A549 (cell line): ENCODE measurements around the gene SS18. TPM values are rescaled to one million over a fixed set of nuclear protein-coding genes. Genes with fewer than 3 reads are reported as not detected.

Experiments
- ATAC-seq, 2 experiments: fragments of 200-7000 bp in 1 of 2; fragments of >200 bp in 1 of 2; cut with Nextera tagmentation in 1 of 2; cut with Tn5 transposase in 1 of 2; 3 replicates each; pipeline versions ENCODE4 v1.8.0 to v1.9.1; 2018 to 2020; ENCODE audit warnings: mild to moderate bottlenecking in 1 of 2, moderate library complexity in 1 of 2
- CTCF ChIA-PET: fragments of 300-600 bp; sonication (Branson Sonifier 250); formaldehyde crosslinking; extraction: SDS; loops from one replicate; lab custom pipeline; 2021; ENCODE audit warnings: antibody characterized with exemption, inconsistent platforms; lab: Yijun Ruan, JAX
- POLR2A ChIA-PET: fragments of 350-600 bp; formaldehyde crosslinking; extraction: SDS; loops from one replicate; lab custom pipeline; 2021; ENCODE audit warnings: antibody characterized with exemption, inconsistent platforms; lab: Yijun Ruan, JAX
- DNase-seq, 2 experiments: peaks; one replicate each; pipeline versions ENCODE4 v3.0.0 to v3.0.0-alpha.2; 2011 to 2016; ENCODE audit warnings: low read depth in 1 of 2, low spot score in 1 of 2
- FAIRE-seq: peaks from 2 replicates; lab custom pipeline; 2011; peaks lifted over from hg19 to GRCh38; lab: Jason Lieb, UNC
- H3K27ac ChIP-seq, 2 experiments: fragments of >200 bp; sonication (Bioruptor Twin); formaldehyde crosslinking; 3 replicates each; pipeline ENCODE4 v1.5.1; 2016 to 2017
- H3K4me1 ChIP-seq: fragments of >200 bp; sonication (Bioruptor Twin); formaldehyde crosslinking; 3 replicates; pipeline ENCODE4 v1.6.1; 2016
- H3K4me2 ChIP-seq: fragments of >200 bp; sonication (Bioruptor Twin); formaldehyde crosslinking; 3 replicates; pipeline ENCODE4 v1.6.1; 2016
- H3K4me3 ChIP-seq: fragments of >200 bp; sonication (Bioruptor Twin); formaldehyde crosslinking; 3 replicates; pipeline ENCODE4 v1.5.1; 2016
- H3K9me3 ChIP-seq: fragments of >200 bp; sonication (Bioruptor Twin); formaldehyde crosslinking; 3 replicates; pipeline ENCODE4 v1.6.1; 2016
- BHLHE40 ChIP-seq: IDR thresholded peaks from 2 replicates; pipeline ENCODE4 v1.6.1; 2012; ENCODE audit warnings: low read depth, low read length, inconsistent platforms
- ESRRA ChIP-seq: fragments of 150-350 bp; IDR thresholded peaks from 2 replicates; pipeline ENCODE4 v1.6.1; 2014; ENCODE audit warnings: mild to moderate bottlenecking, low read length, borderline replicate concordance
- GATA3 ChIP-seq: IDR thresholded peaks from 2 replicates; pipeline ENCODE4 v1.6.1; 2012; ENCODE audit warnings: borderline replicate concordance
- HDAC2 ChIP-seq: fragments of 200-600 bp; sonication (generic); IDR thresholded peaks from 2 replicates; pipeline ENCODE4 v1.6.1; 2016
- HOXB13 ChIP-seq: fragments of 250-450 bp; sonication (Bioruptor Pico); IDR thresholded peaks from 2 replicates; pipeline ENCODE4 v1.5.0; 2020; ENCODE audit warnings: low read depth, mild to moderate bottlenecking, moderate library complexity
- JUN ChIP-seq, 2 experiments: fragments of >200 bp; sonication (Bioruptor Twin); formaldehyde crosslinking; IDR thresholded peaks; 2 replicates in 1 of 2; 3 replicates in 1 of 2; pipeline ENCODE4 v1.6.1; 2016 to 2017
- MAFK ChIP-seq: fragments of 450-650 bp; IDR thresholded peaks from 2 replicates; pipeline ENCODE4 v1.6.1; 2014; ENCODE audit not compliant: partially characterized antibody
- MYC ChIP-seq: IDR thresholded peaks from 2 replicates; pipeline ENCODE4 v1.6.1; 2012; ENCODE audit warnings: mild to moderate bottlenecking, inconsistent platforms, low read length, improper control_type of control experiment, borderline replicate concordance
- NFE2L2 ChIP-seq: fragments of 150-350 bp; conservative IDR thresholded peaks from 2 replicates; pipeline ENCODE4 v1.6.1; 2014; ENCODE audit warnings: low read length
- PHF8 ChIP-seq: fragments of 200-600 bp; sonication (generic); IDR thresholded peaks from 2 replicates; pipeline ENCODE4 v1.6.1; 2016; ENCODE audit warnings: low read depth, mild to moderate bottlenecking, antibody characterized with exemption, moderate library complexity, borderline replicate concordance
- POLR2A ChIP-seq: IDR thresholded peaks from 2 replicates; pipeline ENCODE4 v1.6.1; 2012; ENCODE audit warnings: mild to moderate bottlenecking, low read length
- RAD21 ChIP-seq, 2 experiments: fragments of >200 bp in 1 of 2; sonication (Bioruptor Twin) in 1 of 2; formaldehyde crosslinking in 1 of 2; IDR thresholded peaks in 1 of 2; conservative IDR thresholded peaks in 1 of 2; 2 replicates in 1 of 2; 3 replicates in 1 of 2; pipeline ENCODE4 v1.6.1; 2012 to 2018; ENCODE audit warnings: inconsistent platforms in 1 of 2
- RNF2 ChIP-seq: fragments of 200-600 bp; sonication (generic); IDR thresholded peaks from 2 replicates; pipeline ENCODE4 v1.6.1; 2016; ENCODE audit warnings: low read depth, mild to moderate bottlenecking, antibody characterized with exemption, moderate library complexity, borderline replicate concordance
- WGBS: methylation state at CpG from one replicate; pipeline ENCODE4 v1.1.6; 2017; ENCODE audit errors: missing lambda C conversion rate; 5-methylcytosine and 5-hydroxymethylcytosine counted together
- polyA minus RNA-seq: library from RNA; depleted of rRNA, polyadenylated mRNA; stranded (reverse); fragments of >200 nt; gene quantifications from 2 replicates; pipeline ENCODE4 v1.2.3, GENCODE V29; 2011; rRNA and poly(A)+ RNA removed
- polyA plus RNA-seq, 4 experiments: library from polyadenylated mRNA; depleted of rRNA in 3 of 4; stranded (reverse); fragments of >200 nt; fragmentation: RNase III in 1 of 4; extraction: RNeasy Plus Mini Kit Qiagen cat#74134 plus additional on column Dnase treatment in 1 of 4; gene quantifications; 2 replicates in 3 of 4; 3 replicates in 1 of 4; pipeline ENCODE4 v1.2.3, GENCODE V29; 2011 to 2017
- TF ChIP-seq, protein P1 (sequence below): IDR thresholded peaks from 2 replicates; pipeline ENCODE4 v1.6.1; 2012; ENCODE audit warnings: low read depth, borderline replicate concordance
- TF ChIP-seq, protein P2 (sequence below): fragments of >200 bp; sonication (Bioruptor Twin); formaldehyde crosslinking; IDR thresholded peaks from 3 replicates; pipeline ENCODE4 v1.5.1; 2016
- TF ChIP-seq, protein P3 (sequence below): fragments of 200-600 bp; sonication (generic); IDR thresholded peaks from 2 replicates; pipeline ENCODE4 v1.6.1; 2016; ENCODE audit warnings: antibody characterized with exemption, mild to moderate bottlenecking, moderate library complexity
- TF ChIP-seq, protein P4 (sequence below): fragments of >200 bp; sonication (Bioruptor Twin); formaldehyde crosslinking; IDR thresholded peaks from 2 replicates; pipeline ENCODE4 v1.6.1; 2016
- TF ChIP-seq, protein P5 (sequence below): fragments of >200 bp; sonication (Bioruptor Twin); formaldehyde crosslinking; IDR thresholded peaks from 3 replicates; pipeline ENCODE4 v1.6.1; 2016
- TF ChIP-seq, protein P6 (sequence below): fragments of 250-450 bp; sonication (Bioruptor Pico); IDR thresholded peaks from 2 replicates; pipeline ENCODE4 v1.5.0; 2021; ENCODE audit warnings: mild to moderate bottlenecking, moderate library complexity, borderline replicate concordance
- TF ChIP-seq, protein P7 (sequence below): IDR thresholded peaks from 2 replicates; pipeline ENCODE4 v1.6.1; 2012
- TF ChIP-seq, protein P8 (sequence below): fragments of 250-450 bp; sonication (Bioruptor Pico); IDR thresholded peaks from 2 replicates; pipeline ENCODE4 v1.5.0; 2020; ENCODE audit warnings: low read depth, mild to moderate bottlenecking, moderate library complexity
- TF ChIP-seq, protein P9 (sequence below): IDR thresholded peaks from 2 replicates; pipeline ENCODE4 v1.6.1; 2012

The SS18 gene, protein sequence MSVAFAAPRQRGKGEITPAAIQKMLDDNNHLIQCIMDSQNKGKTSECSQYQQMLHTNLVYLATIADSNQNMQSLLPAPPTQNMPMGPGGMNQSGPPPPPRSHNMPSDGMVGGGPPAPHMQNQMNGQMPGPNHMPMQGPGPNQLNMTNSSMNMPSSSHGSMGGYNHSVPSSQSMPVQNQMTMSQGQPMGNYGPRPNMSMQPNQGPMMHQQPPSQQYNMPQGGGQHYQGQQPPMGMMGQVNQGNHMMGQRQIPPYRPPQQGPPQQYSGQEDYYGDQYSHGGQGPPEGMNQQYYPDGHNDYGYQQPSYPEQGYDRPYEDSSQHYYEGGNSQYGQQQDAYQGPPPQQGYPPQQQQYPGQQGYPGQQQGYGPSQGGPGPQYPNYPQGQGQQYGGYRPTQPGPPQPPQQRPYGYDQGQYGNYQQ
- polyA plus RNA-seq (2011; rRNA removed), result 108 and 119 TPM in 2 replicates
- polyA plus RNA-seq (2012; cell fraction: cytosol; rRNA removed), result 69.5 and 77.4 TPM in 2 replicates
- 111 and 118 TPM in 2 replicates for polyA plus RNA-seq (2012; cell fraction: nucleus; rRNA removed)
- polyA plus RNA-seq (2017; fragmentation: RNase III; extraction: RNeasy Plus Mini Kit Qiagen cat#74134 plus additional on column Dnase treatment), result 57.4 to 63.1 TPM (median 59.0 TPM) in 3 replicates
- polyA minus RNA-seq, result 216 and 290 TPM in 2 replicates

DNA sequence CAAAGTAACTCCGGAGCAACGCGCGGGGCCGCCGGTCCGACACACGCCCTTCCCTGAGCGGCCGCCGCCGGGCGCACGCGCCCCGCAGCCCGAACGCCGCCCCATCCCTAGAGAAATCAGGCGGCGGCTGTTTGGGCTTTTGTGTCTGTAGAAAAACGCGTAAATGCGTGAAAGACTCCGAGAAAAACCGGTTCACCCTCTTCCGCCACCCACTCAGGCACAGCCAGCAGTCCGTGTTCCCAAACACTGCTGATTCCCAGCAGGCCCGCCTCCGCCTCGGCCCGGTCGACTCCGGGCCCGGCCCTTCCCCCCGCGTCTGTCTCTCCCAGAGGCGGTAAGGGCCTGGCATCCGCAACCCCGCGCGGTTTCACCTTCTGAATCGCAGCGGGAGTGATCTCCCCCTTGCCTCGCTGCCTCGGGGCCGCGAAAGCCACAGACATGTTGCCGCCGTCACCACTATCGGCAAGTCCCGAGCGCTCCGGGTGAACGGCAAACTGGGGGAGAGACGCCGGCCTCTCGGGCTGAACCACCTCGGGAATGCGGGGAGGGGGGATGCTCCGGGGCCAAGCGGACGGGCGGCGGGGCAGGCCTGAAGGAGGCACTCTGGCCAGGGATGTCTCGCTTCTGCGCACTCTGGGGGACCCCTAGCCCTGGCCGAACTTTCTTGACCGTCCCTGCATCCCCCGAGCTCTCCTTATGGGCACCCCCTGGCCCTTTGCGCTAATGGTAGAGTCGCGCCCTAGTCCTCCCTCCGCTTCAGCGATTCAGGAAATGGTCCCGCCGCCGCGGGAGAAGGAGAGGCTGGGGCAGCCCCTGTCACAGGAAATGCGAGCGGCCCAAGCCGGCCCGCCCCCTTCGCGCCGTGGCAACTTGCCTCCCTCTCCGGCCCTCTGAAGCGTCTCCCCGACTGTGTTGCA is at the start of gene SS18:
TSS of gene SS18 (minus strand) at position 484 of the 917 bp plus-strand sequence. CDS start at position 440, 44 bp downstream.
- TF ChIP-seq JUN (IDR thresholded peaks at IDR 0.05), result peak in 1 of 2 experiments; percentile 60; a peak in 3 of 5 replicates
- TF ChIP-seq, protein P1, sequence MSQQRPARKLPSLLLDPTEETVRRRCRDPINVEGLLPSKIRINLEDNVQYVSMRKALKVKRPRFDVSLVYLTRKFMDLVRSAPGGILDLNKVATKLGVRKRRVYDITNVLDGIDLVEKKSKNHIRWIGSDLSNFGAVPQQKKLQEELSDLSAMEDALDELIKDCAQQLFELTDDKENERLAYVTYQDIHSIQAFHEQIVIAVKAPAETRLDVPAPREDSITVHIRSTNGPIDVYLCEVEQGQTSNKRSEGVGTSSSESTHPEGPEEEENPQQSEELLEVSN, result 0 out of 2 replicates have a peak, but pooled peaks have one; percentile 12
- TF ChIP-seq MYC, result no peak
- no peak for TF ChIP-seq RNF2
- TF ChIP-seq PHF8, result peak; percentile 94
- peak; percentile 67 for TF ChIP-seq POLR2A
- TF ChIP-seq GATA3, result peak; percentile 59
- TF ChIP-seq HOXB13 (CRISPR knock-in tag), result no peak
- TF ChIP-seq, protein P2, sequence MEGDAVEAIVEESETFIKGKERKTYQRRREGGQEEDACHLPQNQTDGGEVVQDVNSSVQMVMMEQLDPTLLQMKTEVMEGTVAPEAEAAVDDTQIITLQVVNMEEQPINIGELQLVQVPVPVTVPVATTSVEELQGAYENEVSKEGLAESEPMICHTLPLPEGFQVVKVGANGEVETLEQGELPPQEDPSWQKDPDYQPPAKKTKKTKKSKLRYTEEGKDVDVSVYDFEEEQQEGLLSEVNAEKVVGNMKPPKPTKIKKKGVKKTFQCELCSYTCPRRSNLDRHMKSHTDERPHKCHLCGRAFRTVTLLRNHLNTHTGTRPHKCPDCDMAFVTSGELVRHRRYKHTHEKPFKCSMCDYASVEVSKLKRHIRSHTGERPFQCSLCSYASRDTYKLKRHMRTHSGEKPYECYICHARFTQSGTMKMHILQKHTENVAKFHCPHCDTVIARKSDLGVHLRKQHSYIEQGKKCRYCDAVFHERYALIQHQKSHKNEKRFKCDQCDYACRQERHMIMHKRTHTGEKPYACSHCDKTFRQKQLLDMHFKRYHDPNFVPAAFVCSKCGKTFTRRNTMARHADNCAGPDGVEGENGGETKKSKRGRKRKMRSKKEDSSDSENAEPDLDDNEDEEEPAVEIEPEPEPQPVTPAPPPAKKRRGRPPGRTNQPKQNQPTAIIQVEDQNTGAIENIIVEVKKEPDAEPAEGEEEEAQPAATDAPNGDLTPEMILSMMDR, result no peak
- no peak for TF ChIP-seq MAFK
- peak; percentile 56 for TF ChIP-seq BHLHE40
- TF ChIP-seq, protein P3, sequence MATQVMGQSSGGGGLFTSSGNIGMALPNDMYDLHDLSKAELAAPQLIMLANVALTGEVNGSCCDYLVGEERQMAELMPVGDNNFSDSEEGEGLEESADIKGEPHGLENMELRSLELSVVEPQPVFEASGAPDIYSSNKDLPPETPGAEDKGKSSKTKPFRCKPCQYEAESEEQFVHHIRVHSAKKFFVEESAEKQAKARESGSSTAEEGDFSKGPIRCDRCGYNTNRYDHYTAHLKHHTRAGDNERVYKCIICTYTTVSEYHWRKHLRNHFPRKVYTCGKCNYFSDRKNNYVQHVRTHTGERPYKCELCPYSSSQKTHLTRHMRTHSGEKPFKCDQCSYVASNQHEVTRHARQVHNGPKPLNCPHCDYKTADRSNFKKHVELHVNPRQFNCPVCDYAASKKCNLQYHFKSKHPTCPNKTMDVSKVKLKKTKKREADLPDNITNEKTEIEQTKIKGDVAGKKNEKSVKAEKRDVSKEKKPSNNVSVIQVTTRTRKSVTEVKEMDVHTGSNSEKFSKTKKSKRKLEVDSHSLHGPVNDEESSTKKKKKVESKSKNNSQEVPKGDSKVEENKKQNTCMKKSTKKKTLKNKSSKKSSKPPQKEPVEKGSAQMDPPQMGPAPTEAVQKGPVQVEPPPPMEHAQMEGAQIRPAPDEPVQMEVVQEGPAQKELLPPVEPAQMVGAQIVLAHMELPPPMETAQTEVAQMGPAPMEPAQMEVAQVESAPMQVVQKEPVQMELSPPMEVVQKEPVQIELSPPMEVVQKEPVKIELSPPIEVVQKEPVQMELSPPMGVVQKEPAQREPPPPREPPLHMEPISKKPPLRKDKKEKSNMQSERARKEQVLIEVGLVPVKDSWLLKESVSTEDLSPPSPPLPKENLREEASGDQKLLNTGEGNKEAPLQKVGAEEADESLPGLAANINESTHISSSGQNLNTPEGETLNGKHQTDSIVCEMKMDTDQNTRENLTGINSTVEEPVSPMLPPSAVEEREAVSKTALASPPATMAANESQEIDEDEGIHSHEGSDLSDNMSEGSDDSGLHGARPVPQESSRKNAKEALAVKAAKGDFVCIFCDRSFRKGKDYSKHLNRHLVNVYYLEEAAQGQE, result no peak
- TF ChIP-seq, protein P4, sequence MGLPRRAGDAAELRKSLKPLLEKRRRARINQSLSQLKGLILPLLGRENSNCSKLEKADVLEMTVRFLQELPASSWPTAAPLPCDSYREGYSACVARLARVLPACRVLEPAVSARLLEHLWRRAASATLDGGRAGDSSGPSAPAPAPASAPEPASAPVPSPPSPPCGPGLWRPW, result no peak
- TF ChIP-seq RAD21 (conservative IDR thresholded peaks at IDR 0.05 in 1 of 2, IDR thresholded peaks at IDR 0.05 in 1 of 2), result no peak
- TF ChIP-seq, protein P5, sequence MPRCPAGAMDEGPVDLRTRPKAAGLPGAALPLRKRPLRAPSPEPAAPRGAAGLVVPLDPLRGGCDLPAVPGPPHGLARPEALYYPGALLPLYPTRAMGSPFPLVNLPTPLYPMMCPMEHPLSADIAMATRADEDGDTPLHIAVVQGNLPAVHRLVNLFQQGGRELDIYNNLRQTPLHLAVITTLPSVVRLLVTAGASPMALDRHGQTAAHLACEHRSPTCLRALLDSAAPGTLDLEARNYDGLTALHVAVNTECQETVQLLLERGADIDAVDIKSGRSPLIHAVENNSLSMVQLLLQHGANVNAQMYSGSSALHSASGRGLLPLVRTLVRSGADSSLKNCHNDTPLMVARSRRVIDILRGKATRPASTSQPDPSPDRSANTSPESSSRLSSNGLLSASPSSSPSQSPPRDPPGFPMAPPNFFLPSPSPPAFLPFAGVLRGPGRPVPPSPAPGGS, result 0 out of 3 replicates have a peak, but pooled peaks have one; percentile 49
- TF ChIP-seq, protein P6, sequence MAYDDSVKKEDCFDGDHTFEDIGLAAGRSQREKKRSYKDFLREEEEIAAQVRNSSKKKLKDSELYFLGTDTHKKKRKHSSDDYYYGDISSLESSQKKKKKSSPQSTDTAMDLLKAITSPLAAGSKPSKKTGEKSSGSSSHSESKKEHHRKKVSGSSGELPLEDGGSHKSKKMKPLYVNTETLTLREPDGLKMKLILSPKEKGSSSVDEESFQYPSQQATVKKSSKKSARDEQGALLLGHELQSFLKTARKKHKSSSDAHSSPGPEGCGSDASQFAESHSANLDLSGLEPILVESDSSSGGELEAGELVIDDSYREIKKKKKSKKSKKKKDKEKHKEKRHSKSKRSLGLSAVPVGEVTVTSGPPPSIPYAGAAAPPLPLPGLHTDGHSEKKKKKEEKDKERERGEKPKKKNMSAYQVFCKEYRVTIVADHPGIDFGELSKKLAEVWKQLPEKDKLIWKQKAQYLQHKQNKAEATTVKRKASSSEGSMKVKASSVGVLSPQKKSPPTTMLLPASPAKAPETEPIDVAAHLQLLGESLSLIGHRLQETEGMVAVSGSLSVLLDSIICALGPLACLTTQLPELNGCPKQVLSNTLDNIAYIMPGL (CRISPR knock-in tag), result peak; percentile 47; the same call in 1 of the 2 replicates
- no peak for TF ChIP-seq NFE2L2
- no peak for TF ChIP-seq ESRRA
- TF ChIP-seq HDAC2, result no peak
- TF ChIP-seq, protein P7, sequence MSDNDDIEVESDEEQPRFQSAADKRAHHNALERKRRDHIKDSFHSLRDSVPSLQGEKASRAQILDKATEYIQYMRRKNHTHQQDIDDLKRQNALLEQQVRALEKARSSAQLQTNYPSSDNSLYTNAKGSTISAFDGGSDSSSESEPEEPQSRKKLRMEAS, result peak; percentile 50
- TF ChIP-seq, protein P8, sequence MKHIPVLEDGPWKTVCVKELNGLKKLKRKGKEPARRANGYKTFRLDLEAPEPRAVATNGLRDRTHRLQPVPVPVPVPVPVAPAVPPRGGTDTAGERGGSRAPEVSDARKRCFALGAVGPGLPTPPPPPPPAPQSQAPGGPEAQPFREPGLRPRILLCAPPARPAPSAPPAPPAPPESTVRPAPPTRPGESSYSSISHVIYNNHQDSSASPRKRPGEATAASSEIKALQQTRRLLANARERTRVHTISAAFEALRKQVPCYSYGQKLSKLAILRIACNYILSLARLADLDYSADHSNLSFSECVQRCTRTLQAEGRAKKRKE (CRISPR knock-in tag), result no peak
- TF ChIP-seq, protein P9, sequence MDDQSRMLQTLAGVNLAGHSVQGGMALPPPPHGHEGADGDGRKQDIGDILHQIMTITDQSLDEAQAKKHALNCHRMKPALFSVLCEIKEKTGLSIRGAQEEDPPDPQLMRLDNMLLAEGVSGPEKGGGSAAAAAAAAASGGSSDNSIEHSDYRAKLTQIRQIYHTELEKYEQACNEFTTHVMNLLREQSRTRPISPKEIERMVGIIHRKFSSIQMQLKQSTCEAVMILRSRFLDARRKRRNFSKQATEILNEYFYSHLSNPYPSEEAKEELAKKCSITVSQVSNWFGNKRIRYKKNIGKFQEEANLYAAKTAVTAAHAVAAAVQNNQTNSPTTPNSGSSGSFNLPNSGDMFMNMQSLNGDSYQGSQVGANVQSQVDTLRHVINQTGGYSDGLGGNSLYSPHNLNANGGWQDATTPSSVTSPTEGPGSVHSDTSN, result no peak
- FAIRE-seq (no peak), DNase-seq (peak; percentile 72 to 92), ATAC-seq (peak; percentile 89 to 94)
- WGBS, result under 1% methylated on average over 28 of the region's 89 CpGs
- ChIA-PET POLR2A (interaction anchor here (1.0 kb wide), 2 partner anchors 15 to 136 kb away, joined by 3 read pairs; no protein-coding TSS in a partner anchor), CTCF (no interaction called here)
- H3K4me3 ChIP-seq, result peak within 1 kb of the TSS; percentile 95
- no peaks in the 10 kb centered on the region for H3K9me3 ChIP-seq
- H3K4me1 ChIP-seq, result peaks cover 21% of the 10 kb centered on the region
- peak within 1 kb of the TSS; percentile 81 for H3K4me2 ChIP-seq
- peak within 1 kb of the TSS; percentile 99 for H3K27ac ChIP-seq
